Measurements from ENCODE around the gene BCAS1.
A peak's percentile ranks its signal among the peaks of the same experiment; 100 is the strongest.

BCAS1 gene

GRCh38 chr20:54076259-54076658 lies 5.9 kb upstream of the BCAS1 start:
- no peak for ATAC-seq

GRCh38 chr20:54075322-54075721 lies 4.9 kb upstream of the BCAS1 start:
- no peak for ATAC-seq

- ATAC-seq = no peak
These were observed 4.1 kb upstream of the BCAS1 start for GRCh38 chr20:54074511-54074910.

GRCh38 chr20:54073288-54073687 lies 2.9 kb upstream of the BCAS1 start:
- no peak for ATAC-seq

GRCh38 chr20:54069501-54069971 lies 858 bp downstream of the BCAS1 start:
- ATAC-seq = no peak

GRCh38 chr20:54068966-54069365 lies 1.4 kb downstream of the BCAS1 start:
- ATAC-seq = no peak

- ATAC-seq = no peak
These were observed 1.9 kb downstream of the BCAS1 start for GRCh38 chr20:54068495-54068894.

GRCh38 chr20:54067606-54068174 lies 2.7 kb downstream of the BCAS1 start:
- no peak for ATAC-seq

GRCh38 chr20:54065601-54066038 lies 4.8 kb downstream of the BCAS1 start:
- no peak for ATAC-seq

- ATAC-seq = no peak
These were observed 5.5 kb downstream of the BCAS1 start for GRCh38 chr20:54064939-54065338.

- peak; percentile 33 to 49 for ATAC-seq
These were observed 6.3 kb downstream of the BCAS1 start for GRCh38 chr20:54063992-54064676.

- ATAC-seq = no peak
These were observed 6.8 kb downstream of the BCAS1 start for GRCh38 chr20:54063580-54063979.

- ATAC-seq = no peak
These were observed 7.5 kb downstream of the BCAS1 start for GRCh38 chr20:54062812-54063280.

- ATAC-seq = no peak
These were observed 9.1 kb downstream of the BCAS1 start for GRCh38 chr20:54061101-54061881.

- ATAC-seq = peak in 1 of 2 donors; percentile 50
These were observed 10.6 kb downstream of the BCAS1 start for GRCh38 chr20:54059691-54060364.

- ATAC-seq = peak in 1 of 2 donors; percentile 27
These were observed 11.8 kb downstream of the BCAS1 start for GRCh38 chr20:54058420-54059139.

- no peak for ATAC-seq
These were observed 13.4 kb downstream of the BCAS1 start for GRCh38 chr20:54056762-54057639.

GRCh38 chr20:54054516-54054915 lies 15.9 kb downstream of the BCAS1 start:
- no peak for ATAC-seq

GRCh38 chr20:54051068-54051467 lies 19.3 kb downstream of the BCAS1 start:
- ATAC-seq = no peak

GRCh38 chr20:54048891-54049545 lies 21.4 kb downstream of the BCAS1 start:
- no peak for ATAC-seq

- no peak for ATAC-seq
These were observed 21.9 kb downstream of the BCAS1 start for GRCh38 chr20:54048481-54048880.
